ENCODE results near the gene UTS2B. TPM values are rescaled to one million over a fixed set of nuclear protein-coding genes. Genes with fewer than 3 reads are reported as not detected.

UTS2B gene
- total and polyA plus RNA-seq, 7 experiments from 2014 or later: 0.34 TPM; not detected in 6

DNA sequence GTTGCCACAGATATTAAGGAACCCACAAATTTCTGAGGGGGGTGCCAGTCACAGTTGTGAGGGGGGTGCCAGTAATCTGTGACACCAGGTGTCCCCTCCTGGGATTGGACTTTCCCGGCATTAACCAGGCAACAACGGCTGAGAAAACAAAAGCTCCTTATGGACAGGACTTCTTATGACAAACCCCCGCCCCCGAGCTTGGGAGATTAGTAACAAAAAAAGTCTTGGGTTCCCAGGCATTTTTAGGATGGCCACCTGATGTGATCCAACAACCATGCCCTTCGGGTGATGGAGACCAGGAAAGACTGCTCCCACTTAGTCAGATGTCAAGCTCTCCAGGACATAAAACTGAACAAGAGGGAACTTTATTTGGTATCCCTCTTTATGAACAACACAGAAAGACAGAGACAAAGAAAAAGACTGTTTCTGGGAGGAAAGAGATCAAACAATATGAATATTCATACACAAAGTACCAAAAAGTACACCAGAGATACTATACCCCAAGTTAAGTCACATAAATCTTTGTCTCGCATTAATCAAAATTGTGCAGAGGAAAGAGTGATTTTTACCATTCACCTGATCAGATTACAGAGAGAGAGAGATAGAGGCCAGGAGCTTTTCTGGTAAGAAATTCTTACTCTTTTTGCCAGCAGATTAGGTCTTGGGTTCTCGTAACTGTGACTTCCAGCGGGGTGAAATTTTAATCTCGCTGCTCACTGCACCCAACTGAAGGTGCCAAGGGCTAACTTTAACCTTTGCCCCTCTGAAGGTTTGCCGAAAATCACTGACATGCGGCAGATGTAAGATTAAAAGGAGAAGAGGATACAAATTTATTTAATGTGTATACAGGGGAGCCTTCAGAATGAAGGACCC is 69.7 kb downstream of the UTS2B start:
- intact Hi-C loops (cut with micrococcal nuclease): no loop called here
- H3K27me3 Mint-ChIP-seq: no peaks in the 10 kb centered on the region
- no peak for ATAC-seq
- no peaks in the 10 kb centered on the region for H3K9me3 ChIP-seq (ENCODE audit: control insufficient read depth in 2 of 3, low read length in 3 of 3)
- H3K4me1 Mint-ChIP-seq: no peaks in the 10 kb centered on the region
- H3K36me3 Mint-ChIP-seq: no peaks in the 10 kb centered on the region
- no peaks in the 10 kb centered on the region for H3K4me1 ChIP-seq (ENCODE audit: control insufficient read depth in 2 of 2, insufficient read depth in 2 of 2, low read length in 2 of 2)
- POLR2A ChIA-PET: no interaction called here
- no peak overlapping the region for H3K4me3 Mint-ChIP-seq
- H3K4me3 ChIP-seq (ENCODE audit: low read length): no peak overlapping the region
- H3K27me3 ChIP-seq (ENCODE audit: control insufficient read depth in 2 of 2, insufficient read depth in 2 of 2, low read length in 2 of 2): no peaks in the 10 kb centered on the region
- no peaks in the 10 kb centered on the region for H3K36me3 ChIP-seq (ENCODE audit: control insufficient read depth in 2 of 3, insufficient read depth in 3 of 3, low read length in 3 of 3)
- H3K27ac ChIP-seq (ENCODE audit: low read depth, low read length): no peak overlapping the region
- CTCF ChIA-PET: no interaction called here
- H3K9me3 Mint-ChIP-seq: peaks cover 0 to 3% (median 0%) of the 10 kb centered on the region in 11 donors
- no peak overlapping the region for H3K27ac Mint-ChIP-seq
- DNase-seq: no peak

DNA sequence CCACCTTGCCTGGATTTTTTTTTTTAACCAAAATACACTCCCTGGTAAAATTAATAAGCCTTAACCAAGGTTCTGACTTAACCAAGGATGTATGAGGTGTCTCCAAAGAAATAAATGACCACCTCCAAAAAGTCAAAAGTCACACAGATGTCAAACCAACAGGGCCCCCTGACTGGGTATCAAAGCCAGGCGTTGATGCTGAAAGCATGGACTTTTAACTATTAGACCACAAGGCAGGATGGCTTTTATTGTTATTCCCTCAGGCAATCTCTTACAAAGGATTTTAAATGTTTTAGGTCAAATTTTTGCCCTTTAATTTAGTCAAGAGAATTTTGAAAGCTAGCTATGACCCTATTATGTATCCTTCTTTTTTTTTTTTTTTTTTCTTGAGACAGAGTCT is 70.8 kb downstream of the UTS2B start:
- ATAC-seq (no peak), DNase-seq (no peak)
- Histone ChIP-seq H3K27me3 (ENCODE audit: control insufficient read depth in 2 of 2, insufficient read depth in 2 of 2, low read length in 2 of 2) (no peaks in the 10 kb centered on the region), H3K27ac (ENCODE audit: low read depth, low read length) (no peak overlapping the region), H3K4me3 (ENCODE audit: low read length) (no peak overlapping the region), H3K36me3 (ENCODE audit: control insufficient read depth in 2 of 3, insufficient read depth in 3 of 3, low read length in 3 of 3) (no peaks in the 10 kb centered on the region), H3K9me3 (ENCODE audit: control insufficient read depth in 2 of 3, low read length in 3 of 3) (no peaks in the 10 kb centered on the region), H3K4me1 (ENCODE audit: control insufficient read depth in 2 of 2, insufficient read depth in 2 of 2, low read length in 2 of 2) (no peaks in the 10 kb centered on the region)
- no peaks in the 10 kb centered on the region for H3K4me1 Mint-ChIP-seq
- no peak overlapping the region for H3K27ac Mint-ChIP-seq
- intact Hi-C loops (cut with micrococcal nuclease): no loop called here
- no peak overlapping the region for H3K4me3 Mint-ChIP-seq
- POLR2A ChIA-PET: no interaction called here
- no peaks in the 10 kb centered on the region for H3K27me3 Mint-ChIP-seq
- CTCF ChIA-PET: no interaction called here
- H3K9me3 Mint-ChIP-seq: peaks cover 0 to 3% (median 0%) of the 10 kb centered on the region in 11 donors
- H3K36me3 Mint-ChIP-seq: no peaks in the 10 kb centered on the region

DNA sequence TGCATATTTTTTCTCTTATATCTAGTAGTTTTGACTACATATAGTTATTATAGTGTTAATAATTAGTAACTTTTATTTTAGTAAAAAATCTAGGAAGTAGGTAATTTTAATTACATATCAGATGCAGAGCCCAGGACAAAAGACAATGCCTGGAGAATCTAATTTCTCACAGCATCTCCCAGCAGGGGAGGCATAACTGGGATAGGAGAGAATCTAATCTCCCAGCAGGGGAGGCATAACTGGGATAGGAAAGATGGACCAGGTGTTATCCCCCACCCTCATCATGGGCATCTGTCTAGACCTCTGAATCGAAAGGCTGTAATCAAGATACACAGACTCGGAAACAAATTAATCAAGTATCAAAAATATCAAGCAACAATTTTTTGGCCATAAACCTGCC is 73.0 kb downstream of the UTS2B start:
- no peak overlapping the region for H3K4me3 ChIP-seq (ENCODE audit: low read length)
- H3K9me3 ChIP-seq (ENCODE audit: control insufficient read depth in 2 of 3, low read length in 3 of 3): no peaks in the 10 kb centered on the region
- Mint-ChIP-seq H3K4me3 (no peak overlapping the region), H3K4me1 (no peaks in the 10 kb centered on the region), H3K27ac (no peak overlapping the region), H3K27me3 (no peaks in the 10 kb centered on the region), H3K9me3 (no peaks in the 10 kb centered on the region), H3K36me3 (no peaks in the 10 kb centered on the region)
- DNase-seq (no peak), ATAC-seq (no peak)
- H3K27ac ChIP-seq (ENCODE audit: low read depth, low read length): no peak overlapping the region
- no peaks in the 10 kb centered on the region for H3K36me3 ChIP-seq (ENCODE audit: control insufficient read depth in 2 of 3, insufficient read depth in 3 of 3, low read length in 3 of 3)
- intact Hi-C loops (cut with micrococcal nuclease): no loop called here
- ChIA-PET CTCF (no interaction called here), POLR2A (no interaction called here)
- H3K4me1 ChIP-seq (ENCODE audit: control insufficient read depth in 2 of 2, insufficient read depth in 2 of 2, low read length in 2 of 2): no peaks in the 10 kb centered on the region
- H3K27me3 ChIP-seq (ENCODE audit: control insufficient read depth in 2 of 2, insufficient read depth in 2 of 2, low read length in 2 of 2): no peaks in the 10 kb centered on the region

DNA sequence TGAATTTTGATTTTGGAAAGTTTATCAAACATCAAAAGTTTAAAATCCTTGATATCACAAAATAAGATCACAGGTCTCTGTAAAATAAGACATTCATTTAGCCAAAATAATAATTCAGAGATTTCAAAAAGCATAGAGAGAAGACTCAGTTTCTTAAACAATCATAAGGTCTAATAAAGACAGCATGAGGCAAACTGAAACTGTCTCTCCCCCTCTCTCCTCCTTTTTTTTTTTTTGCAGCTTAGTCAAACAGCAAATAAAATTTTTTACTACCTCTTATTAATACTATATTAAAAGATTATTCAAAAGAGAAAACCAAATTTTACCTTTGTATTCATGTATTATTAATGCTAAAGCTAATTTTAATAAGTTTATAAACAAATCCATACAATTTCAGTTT is 73.9 kb downstream of the UTS2B start:
- H3K36me3 ChIP-seq (ENCODE audit: control insufficient read depth in 2 of 3, insufficient read depth in 3 of 3, low read length in 3 of 3): no peaks in the 10 kb centered on the region
- Mint-ChIP-seq H3K9me3 (no peaks in the 10 kb centered on the region), H3K4me1 (no peaks in the 10 kb centered on the region), H3K27me3 (no peaks in the 10 kb centered on the region), H3K36me3 (no peaks in the 10 kb centered on the region), H3K4me3 (no peak overlapping the region), H3K27ac (no peak overlapping the region)
- ATAC-seq (no peak), DNase-seq (no peak)
- intact Hi-C loops (cut with micrococcal nuclease): no loop called here
- no peak overlapping the region for H3K4me3 ChIP-seq (ENCODE audit: low read length)
- no peaks in the 10 kb centered on the region for H3K9me3 ChIP-seq (ENCODE audit: control insufficient read depth in 2 of 3, low read length in 3 of 3)
- no peaks in the 10 kb centered on the region for H3K4me1 ChIP-seq (ENCODE audit: control insufficient read depth in 2 of 2, insufficient read depth in 2 of 2, low read length in 2 of 2)
- H3K27ac ChIP-seq (ENCODE audit: low read depth, low read length): no peak overlapping the region
- POLR2A ChIA-PET: no interaction called here
- CTCF ChIA-PET: no interaction called here
- no peaks in the 10 kb centered on the region for H3K27me3 ChIP-seq (ENCODE audit: control insufficient read depth in 2 of 2, insufficient read depth in 2 of 2, low read length in 2 of 2)

DNA sequence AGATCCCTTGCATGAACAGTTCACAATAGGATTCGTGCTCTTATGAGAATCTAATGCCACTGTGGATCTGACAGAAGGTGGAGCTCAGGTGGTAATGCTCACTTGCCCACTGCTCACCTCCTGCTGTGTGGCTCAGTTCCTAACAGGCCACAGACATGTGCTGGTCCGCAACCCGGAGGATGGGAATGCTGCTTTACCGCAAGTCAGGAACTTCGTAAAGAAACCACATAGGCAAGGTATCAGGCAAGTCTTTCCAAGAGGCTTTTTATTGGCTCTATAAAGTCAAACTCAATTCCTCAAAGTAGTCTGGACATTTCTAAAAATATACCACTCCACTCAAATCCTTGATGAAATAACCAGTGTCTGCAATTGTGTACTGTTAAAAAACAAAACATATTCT is 75.2 kb downstream of the UTS2B start:
- POLR2A ChIA-PET: no interaction called here
- H3K4me1 Mint-ChIP-seq: no peaks in the 10 kb centered on the region

DNA sequence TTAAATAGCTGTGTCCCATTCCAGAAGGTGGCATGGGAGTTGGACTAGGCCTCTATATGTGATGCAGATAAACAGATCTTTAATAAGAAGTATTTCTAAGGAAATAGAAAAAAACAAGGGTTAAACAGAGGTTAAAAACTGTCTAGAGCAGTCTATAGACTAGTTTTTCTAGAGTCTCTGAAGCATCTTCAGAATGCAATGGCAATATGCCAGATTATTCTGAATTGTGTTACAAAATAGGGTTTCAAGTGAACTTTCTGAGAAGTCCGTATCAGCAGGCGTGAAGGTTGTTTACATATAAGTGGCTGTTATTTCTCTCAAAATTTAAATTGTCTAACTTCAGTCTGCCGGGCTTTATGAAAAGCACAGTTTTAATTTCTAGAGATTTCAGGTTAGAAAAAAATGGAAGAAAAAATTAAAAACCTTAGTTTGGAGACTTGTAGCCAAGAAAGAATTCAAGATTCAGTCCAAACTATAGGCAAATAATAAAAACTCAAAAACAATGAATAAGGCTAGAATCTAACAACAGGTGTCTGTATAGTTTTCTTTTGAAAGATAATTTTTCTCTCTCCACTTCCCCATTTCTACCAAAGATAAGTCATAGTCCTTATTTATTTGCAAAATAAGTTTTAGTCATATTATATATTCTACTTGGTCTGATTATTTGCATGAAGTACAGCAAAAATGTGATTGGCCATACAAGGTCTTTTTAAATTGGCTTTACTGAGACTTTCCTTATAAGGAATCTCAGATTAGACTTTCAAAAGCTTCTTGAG is 76.0 kb downstream of the UTS2B start:
- DNase-seq (no peak), ATAC-seq (no peak)
- Histone ChIP-seq H3K4me1 (ENCODE audit: control insufficient read depth in 2 of 2, insufficient read depth in 2 of 2, low read length in 2 of 2) (no peaks in the 10 kb centered on the region), H3K27ac (ENCODE audit: low read depth, low read length) (no peak overlapping the region), H3K9me3 (ENCODE audit: control insufficient read depth in 2 of 3, low read length in 3 of 3) (no peaks in the 10 kb centered on the region), H3K36me3 (ENCODE audit: control insufficient read depth in 2 of 3, insufficient read depth in 3 of 3, low read length in 3 of 3) (no peaks in the 10 kb centered on the region), H3K27me3 (ENCODE audit: control insufficient read depth in 2 of 2, insufficient read depth in 2 of 2, low read length in 2 of 2) (no peaks in the 10 kb centered on the region), H3K4me3 (ENCODE audit: low read length) (no peak overlapping the region)
- intact Hi-C loops (cut with micrococcal nuclease): no loop called here
- no peaks in the 10 kb centered on the region for H3K36me3 Mint-ChIP-seq
- H3K4me3 Mint-ChIP-seq: no peak overlapping the region
- no peak overlapping the region for H3K27ac Mint-ChIP-seq
- no peaks in the 10 kb centered on the region for H3K4me1 Mint-ChIP-seq
- CTCF ChIA-PET: no interaction called here
- H3K27me3 Mint-ChIP-seq: no peaks in the 10 kb centered on the region
- H3K9me3 Mint-ChIP-seq: no peaks in the 10 kb centered on the region
- POLR2A ChIA-PET: no interaction called here

More for the DNA sequence above, 75.2 kb downstream of the UTS2B start:
- ATAC-seq (no peak), DNase-seq (no peak)
- Histone ChIP-seq H3K27ac (ENCODE audit: low read depth, low read length) (no peak overlapping the region), H3K4me3 (ENCODE audit: low read length) (no peak overlapping the region), H3K9me3 (ENCODE audit: control insufficient read depth in 2 of 3, low read length in 3 of 3) (no peaks in the 10 kb centered on the region), H3K27me3 (ENCODE audit: control insufficient read depth in 2 of 2, insufficient read depth in 2 of 2, low read length in 2 of 2) (no peaks in the 10 kb centered on the region), H3K36me3 (ENCODE audit: control insufficient read depth in 2 of 3, insufficient read depth in 3 of 3, low read length in 3 of 3) (no peaks in the 10 kb centered on the region), H3K4me1 (ENCODE audit: control insufficient read depth in 2 of 2, insufficient read depth in 2 of 2, low read length in 2 of 2) (no peaks in the 10 kb centered on the region)
- Mint-ChIP-seq H3K27ac (no peak overlapping the region), H3K27me3 (no peaks in the 10 kb centered on the region), H3K36me3 (no peaks in the 10 kb centered on the region), H3K4me3 (no peak overlapping the region), H3K9me3 (no peaks in the 10 kb centered on the region)
- intact Hi-C loops (cut with micrococcal nuclease): no loop called here
- CTCF ChIA-PET: no interaction called here
